Fibroblast of pulmonary artery (primary cell): ENCODE results near the gene FLRT1.

Experiments
- DNase-seq: peaks from one replicate; pipeline ENCODE4 v3.0.0-alpha.2; 2010; ENCODE audit warnings: low read depth
- H3K4me3 ChIP-seq: replicated peaks from 2 replicates; pipeline ENCODE4 v1.5.1; 2011; ENCODE audit warnings: low read depth, mild to moderate bottlenecking, control low read depth, low read length, moderate library complexity
- TF ChIP-seq, protein P1 (sequence below): IDR thresholded peaks from 2 replicates; pipeline ENCODE4 v1.5.1; 2011; ENCODE audit warnings: mild to moderate bottlenecking, control low read depth, low read length, inconsistent platforms; ENCODE audit errors: missing control alignments

The FLRT1 gene

DNA sequence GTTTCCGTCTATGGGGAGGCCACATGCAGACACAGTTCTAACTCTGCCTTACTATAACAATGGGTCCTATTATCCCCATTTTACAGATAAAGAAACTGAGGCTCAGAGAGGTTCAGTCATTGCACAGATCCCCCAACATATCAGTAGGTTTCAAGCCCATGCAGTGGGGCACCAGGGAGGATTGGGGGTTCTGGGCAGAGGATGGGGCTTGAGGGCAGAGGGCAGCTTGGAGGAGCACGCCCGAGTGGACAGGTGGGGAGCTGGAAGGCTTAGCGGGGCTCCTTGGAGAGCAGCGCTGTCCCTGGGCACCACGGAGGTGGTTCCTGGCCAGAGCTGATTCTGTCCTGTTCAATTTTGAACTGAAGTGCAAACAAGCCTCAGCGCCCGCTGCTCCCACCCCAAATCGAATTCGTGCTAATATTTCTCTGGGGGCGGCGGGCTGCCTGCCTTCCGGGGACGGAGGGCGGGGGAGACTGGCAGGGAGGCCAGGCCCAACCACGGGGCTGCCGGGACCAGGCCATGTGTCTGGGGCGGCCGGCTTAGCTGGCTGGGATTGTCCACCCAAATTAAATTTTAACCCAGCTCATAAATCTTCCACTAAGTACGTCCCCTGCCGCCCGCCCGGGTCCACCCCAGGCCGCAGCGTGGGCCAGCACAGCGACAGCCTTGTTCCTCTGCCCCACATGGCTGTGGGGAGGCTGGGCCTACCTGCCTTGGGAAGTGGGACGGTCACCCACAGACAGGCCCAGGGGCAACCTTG, 49.4 kb downstream of the FLRT1 start:
- TF ChIP-seq, protein P1, sequence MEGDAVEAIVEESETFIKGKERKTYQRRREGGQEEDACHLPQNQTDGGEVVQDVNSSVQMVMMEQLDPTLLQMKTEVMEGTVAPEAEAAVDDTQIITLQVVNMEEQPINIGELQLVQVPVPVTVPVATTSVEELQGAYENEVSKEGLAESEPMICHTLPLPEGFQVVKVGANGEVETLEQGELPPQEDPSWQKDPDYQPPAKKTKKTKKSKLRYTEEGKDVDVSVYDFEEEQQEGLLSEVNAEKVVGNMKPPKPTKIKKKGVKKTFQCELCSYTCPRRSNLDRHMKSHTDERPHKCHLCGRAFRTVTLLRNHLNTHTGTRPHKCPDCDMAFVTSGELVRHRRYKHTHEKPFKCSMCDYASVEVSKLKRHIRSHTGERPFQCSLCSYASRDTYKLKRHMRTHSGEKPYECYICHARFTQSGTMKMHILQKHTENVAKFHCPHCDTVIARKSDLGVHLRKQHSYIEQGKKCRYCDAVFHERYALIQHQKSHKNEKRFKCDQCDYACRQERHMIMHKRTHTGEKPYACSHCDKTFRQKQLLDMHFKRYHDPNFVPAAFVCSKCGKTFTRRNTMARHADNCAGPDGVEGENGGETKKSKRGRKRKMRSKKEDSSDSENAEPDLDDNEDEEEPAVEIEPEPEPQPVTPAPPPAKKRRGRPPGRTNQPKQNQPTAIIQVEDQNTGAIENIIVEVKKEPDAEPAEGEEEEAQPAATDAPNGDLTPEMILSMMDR: no peak
- H3K4me3 ChIP-seq: no peak overlapping the region
- DNase-seq: no peak
